GM12865 (cell line): Measurements from ENCODE around the gene CDKN3.
"Not testable (repeated sequence)": the region's sequence is repeated elsewhere in the genome, so short reads cannot be mapped to it uniquely, and the experiment has no call there.

Source experiments
- DNase-seq: peaks from one replicate; pipeline ENCODE4 v3.0.0; 2010; ENCODE audit warnings: low read depth
- H3K4me3 ChIP-seq: 2 replicates; pipeline ENCODE4 v1.5.1; 2011; ENCODE audit warnings: mild to moderate bottlenecking, low read depth, low read length, control low read depth
- TF ChIP-seq, protein P1 (sequence below): IDR thresholded peaks from 2 replicates; pipeline ENCODE4 v1.5.1; 2011; ENCODE audit warnings: low read length, control low read depth, low read depth, inconsistent platforms; ENCODE audit not compliant: insufficient read depth; ENCODE audit errors: missing control alignments

Gene CDKN3

DNA sequence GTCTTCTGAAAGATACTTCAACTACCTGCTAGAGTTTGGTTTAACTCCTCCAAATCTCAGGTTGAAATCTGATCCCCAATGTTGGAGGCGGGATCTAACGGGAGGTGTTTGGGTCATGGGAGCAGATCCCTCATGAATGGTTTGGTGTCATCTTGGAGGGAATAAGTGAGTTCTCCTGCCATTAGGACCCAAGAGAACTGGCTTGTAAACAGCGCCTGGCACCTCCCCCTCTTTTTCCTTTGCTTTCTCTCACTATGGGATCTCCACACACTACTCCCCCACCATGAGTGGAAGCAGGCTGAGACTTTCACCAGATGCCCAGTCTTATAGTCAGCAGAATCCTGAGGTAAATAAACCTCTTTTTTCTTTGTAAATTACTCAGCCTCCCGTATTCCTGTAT lies 41.9 kb downstream of the CDKN3 start:
- H3K4me3 ChIP-seq: no peak overlapping the region

GRCh38 chr14:54440037-54440436 lies 43.2 kb downstream of the CDKN3 start:
- H3K4me3 ChIP-seq: peak overlapping the region; percentile 65
- TF ChIP-seq, protein P1, sequence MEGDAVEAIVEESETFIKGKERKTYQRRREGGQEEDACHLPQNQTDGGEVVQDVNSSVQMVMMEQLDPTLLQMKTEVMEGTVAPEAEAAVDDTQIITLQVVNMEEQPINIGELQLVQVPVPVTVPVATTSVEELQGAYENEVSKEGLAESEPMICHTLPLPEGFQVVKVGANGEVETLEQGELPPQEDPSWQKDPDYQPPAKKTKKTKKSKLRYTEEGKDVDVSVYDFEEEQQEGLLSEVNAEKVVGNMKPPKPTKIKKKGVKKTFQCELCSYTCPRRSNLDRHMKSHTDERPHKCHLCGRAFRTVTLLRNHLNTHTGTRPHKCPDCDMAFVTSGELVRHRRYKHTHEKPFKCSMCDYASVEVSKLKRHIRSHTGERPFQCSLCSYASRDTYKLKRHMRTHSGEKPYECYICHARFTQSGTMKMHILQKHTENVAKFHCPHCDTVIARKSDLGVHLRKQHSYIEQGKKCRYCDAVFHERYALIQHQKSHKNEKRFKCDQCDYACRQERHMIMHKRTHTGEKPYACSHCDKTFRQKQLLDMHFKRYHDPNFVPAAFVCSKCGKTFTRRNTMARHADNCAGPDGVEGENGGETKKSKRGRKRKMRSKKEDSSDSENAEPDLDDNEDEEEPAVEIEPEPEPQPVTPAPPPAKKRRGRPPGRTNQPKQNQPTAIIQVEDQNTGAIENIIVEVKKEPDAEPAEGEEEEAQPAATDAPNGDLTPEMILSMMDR: no peak
- no peak for DNase-seq

More for the DNA sequence above, 41.9 kb downstream of the CDKN3 start:
- DNase-seq: no peak
- TF ChIP-seq, protein P1: no peak

DNA sequence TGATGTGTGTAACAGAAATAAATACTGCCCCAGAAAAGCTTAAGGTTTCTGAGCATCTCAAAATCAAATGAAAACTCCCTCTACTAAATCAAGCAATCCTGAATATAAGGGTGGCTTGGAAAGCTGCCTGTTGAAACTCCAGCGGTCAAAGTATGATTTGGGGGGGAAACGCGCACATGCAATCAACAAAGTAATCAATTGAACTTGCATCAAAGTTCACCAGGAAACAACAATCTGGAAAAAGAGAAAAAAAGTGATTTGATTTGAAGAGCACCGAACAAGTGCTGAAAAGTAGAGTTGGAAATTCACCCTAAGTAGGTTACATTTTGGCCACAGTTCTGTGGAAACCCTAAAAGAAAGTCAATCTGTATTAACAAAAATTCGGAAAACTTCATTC lies 43.7 kb downstream of the CDKN3 start:
- TF ChIP-seq, protein P1: no peak
- peak; percentile 9 for DNase-seq
- H3K4me3 ChIP-seq: peak overlapping the region; percentile 65

DNA sequence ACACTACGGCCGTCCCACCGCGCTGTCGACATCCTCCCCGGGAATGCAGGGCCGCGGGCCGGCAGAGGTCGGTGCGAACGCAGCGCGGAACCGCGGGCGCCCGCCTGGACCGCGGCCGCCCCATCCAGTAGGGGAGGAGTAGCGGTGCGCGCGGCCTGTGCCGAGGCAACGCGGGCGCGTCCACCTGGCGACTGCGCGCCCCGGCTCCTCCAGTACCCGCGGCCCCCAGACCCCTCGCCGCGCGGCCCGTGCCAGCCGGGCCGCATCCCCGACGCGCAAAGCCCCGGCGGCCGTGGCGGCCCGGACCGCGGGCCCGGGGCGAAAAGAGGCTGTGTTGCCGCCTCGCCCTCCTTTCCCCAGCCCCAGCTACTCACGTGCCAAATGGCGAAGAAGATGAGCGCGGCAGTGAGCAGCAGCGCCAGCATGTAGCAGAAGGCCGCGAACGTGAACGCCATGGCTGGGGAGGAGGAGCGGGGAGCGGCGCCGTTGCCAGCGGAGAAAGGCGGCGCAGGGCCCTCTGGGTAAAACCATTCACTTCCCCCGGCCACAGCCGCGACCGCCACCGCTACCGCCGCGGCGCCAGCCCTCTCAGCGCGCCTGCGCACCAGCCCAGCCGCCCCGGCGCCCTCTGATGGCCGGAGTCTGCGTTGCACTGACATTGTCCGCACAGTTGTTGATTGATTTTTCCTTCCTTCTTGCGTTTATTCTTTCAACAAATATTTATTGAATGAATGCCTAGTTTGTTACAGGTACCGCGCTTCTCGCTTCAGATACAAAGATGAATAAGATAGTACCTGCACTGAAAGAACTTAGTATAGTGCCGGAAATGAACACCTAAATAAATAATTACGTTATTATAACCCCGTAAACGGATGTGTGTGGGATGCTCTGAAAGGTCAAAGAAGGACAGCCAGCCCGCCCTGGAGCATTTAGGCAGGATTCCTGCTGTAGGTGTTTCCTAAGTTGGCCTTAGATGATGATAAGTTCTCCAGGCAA lies 44.4 kb downstream of the CDKN3 start, which contains the start of gene CNIH1:
TSS of gene CNIH1 (minus strand) at position 502 of the 996 bp plus-strand sequence. CDS start at position 455, 47 bp downstream.
- peak within 1 kb of the TSS; percentile 65 for H3K4me3 ChIP-seq
- DNase-seq: peak; percentile 96
- TF ChIP-seq, protein P1: peak; percentile 84

- H3K4me3 ChIP-seq, DNase-seq: not testable (repeated sequence)
Measured at GRCh38 chr14:54442961-54443360, 46.2 kb downstream of the CDKN3 start.

GRCh38 chr14:54443981-54444380 lies 47.2 kb downstream of the CDKN3 start:
- TF ChIP-seq, protein P1: no peak
- DNase-seq: no peak
- no peak overlapping the region for H3K4me3 ChIP-seq

- H3K4me3 ChIP-seq: no peak overlapping the region
- no peak for DNase-seq
- TF ChIP-seq, protein P1: no peak
Measured at GRCh38 chr14:54444681-54445080, 47.9 kb downstream of the CDKN3 start.
